ENCODE measurements around the gene CACYBP.

Gene CACYBP

DNA sequence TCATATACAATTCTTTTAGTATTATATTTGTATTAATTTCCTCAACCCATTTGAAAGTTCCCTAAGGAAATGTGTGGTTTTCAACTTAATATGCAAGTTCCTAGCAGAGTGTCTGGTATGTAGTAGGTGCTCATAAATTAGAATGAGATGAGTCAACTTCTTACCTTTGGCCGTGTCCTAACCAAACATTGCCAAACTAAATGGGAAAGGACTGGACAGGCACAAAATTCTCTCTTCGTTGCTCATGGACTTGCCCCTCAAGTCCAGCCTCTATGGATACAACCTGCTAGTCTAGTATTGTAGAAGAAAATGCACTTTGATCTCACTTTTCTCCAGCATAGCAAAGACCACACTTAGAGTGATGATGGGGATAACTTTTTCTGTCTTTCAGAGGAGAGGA, 35.0 kb downstream of the CACYBP start:
- no peak overlapping the region for H4K91ac ChIP-seq (ENCODE audit: low read length)
- H3K27ac ChIP-seq (ENCODE audit: low read length, poor library complexity, severe bottlenecking): no peak overlapping the region
- no peak overlapping the region for H2BK15ac ChIP-seq (ENCODE audit: low read depth, poor library complexity, severe bottlenecking)
- no peak overlapping the region for H2BK120ac ChIP-seq (ENCODE audit: low read depth, low read length)
- no peak overlapping the region for H3K14ac ChIP-seq (ENCODE audit: low read length in 2 of 2)
- H3K4me2 ChIP-seq (ENCODE audit: low read length, poor library complexity, severe bottlenecking): no peak overlapping the region
- no peak overlapping the region for H2AK5ac ChIP-seq (ENCODE audit: low read length, severe bottlenecking)
- no peak overlapping the region for H3K23ac ChIP-seq (ENCODE audit: low read length in 2 of 2)
- no peak overlapping the region for H4K8ac ChIP-seq (ENCODE audit: low read length)
- H3K79me1 ChIP-seq (replicated peaks; ENCODE audit: low read length, poor library complexity, severe bottlenecking): no peaks in the 10 kb centered on the region
- peaks cover 5 to 11% of the 10 kb centered on the region in 2 experiments for H3K27me3 ChIP-seq (ENCODE audit: control insufficient read depth in 1 of 2, insufficient read depth in 1 of 2, low read length in 2 of 2)
- DNase-seq: no peak
- H2AFZ ChIP-seq (ENCODE audit: low read depth, low read length): no peak overlapping the region
- H3K4me1 ChIP-seq (ENCODE audit: control insufficient read depth, insufficient read depth, low read depth, low read length): no peaks in the 10 kb centered on the region
- no peaks in the 10 kb centered on the region for H3K9me3 ChIP-seq (ENCODE audit: control insufficient read depth, low read length)
- no peak overlapping the region for H3K18ac ChIP-seq (ENCODE audit: low read depth in 1 of 2, low read length in 2 of 2)
- H3K4ac ChIP-seq (ENCODE audit: low read depth in 1 of 2, low read length in 2 of 2): no peak overlapping the region
- WGBS: 50% methylated on average over 1 of the region's 2 CpGs
- no peak overlapping the region for H3K9ac ChIP-seq (ENCODE audit: low read length)
- H2BK5ac ChIP-seq (ENCODE audit: low read depth, low read length, poor library complexity, severe bottlenecking): no peak overlapping the region
- H3K4me3 ChIP-seq (ENCODE audit: insufficient read depth in 1 of 2, low read depth in 1 of 2, low read length in 2 of 2): no peak overlapping the region
- no peak overlapping the region for H2BK12ac ChIP-seq (ENCODE audit: low read length in 2 of 2)
- no peaks in the 10 kb centered on the region for H3K36me3 ChIP-seq (ENCODE audit: control insufficient read depth in 1 of 2, insufficient read depth in 2 of 2, low read depth in 1 of 2, low read length in 2 of 2)

DNA sequence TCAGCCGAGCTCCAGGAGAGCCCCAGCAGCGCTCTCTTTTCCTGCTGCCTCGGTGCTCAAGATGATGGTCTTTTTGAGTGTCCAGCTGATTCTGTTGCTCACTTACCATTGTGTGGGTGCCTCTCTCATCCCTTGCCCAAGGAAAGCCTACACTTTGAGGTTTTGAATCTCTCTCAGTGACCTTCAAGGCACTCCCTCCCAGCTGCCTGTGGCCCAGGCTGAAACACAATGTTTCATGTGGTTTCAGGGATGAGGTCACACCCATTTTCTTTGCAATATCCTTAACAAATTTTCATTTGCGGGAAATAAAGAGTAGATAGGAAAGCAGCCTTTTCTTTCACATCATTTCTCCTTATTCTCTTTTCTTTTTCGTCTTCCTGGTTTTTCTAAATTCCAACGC, 36.1 kb downstream of the CACYBP start:
- 94% methylated on average over 3 of the region's 6 CpGs for WGBS
- no peak overlapping the region for H2BK120ac ChIP-seq (ENCODE audit: low read depth, low read length)
- no peak overlapping the region for H3K14ac ChIP-seq (ENCODE audit: low read length in 2 of 2)
- no peak overlapping the region for H2BK5ac ChIP-seq (ENCODE audit: low read depth, low read length, poor library complexity, severe bottlenecking)
- no peaks in the 10 kb centered on the region for H3K9me3 ChIP-seq (ENCODE audit: control insufficient read depth, low read length)
- no peaks in the 10 kb centered on the region for H3K79me1 ChIP-seq (replicated peaks; ENCODE audit: low read length, poor library complexity, severe bottlenecking)
- no peak overlapping the region for H3K4me3 ChIP-seq (ENCODE audit: insufficient read depth in 1 of 2, low read depth in 1 of 2, low read length in 2 of 2)
- H3K18ac ChIP-seq (ENCODE audit: low read depth in 1 of 2, low read length in 2 of 2): no peak overlapping the region
- H2BK12ac ChIP-seq (ENCODE audit: low read length in 2 of 2): no peak overlapping the region
- no peaks in the 10 kb centered on the region for H3K4me1 ChIP-seq (ENCODE audit: control insufficient read depth, insufficient read depth, low read depth, low read length)
- H3K36me3 ChIP-seq (ENCODE audit: control insufficient read depth in 1 of 2, insufficient read depth in 2 of 2, low read depth in 1 of 2, low read length in 2 of 2): no peaks in the 10 kb centered on the region
- no peak for DNase-seq
- no peak overlapping the region for H3K27ac ChIP-seq (ENCODE audit: low read length, poor library complexity, severe bottlenecking)
- H3K9ac ChIP-seq (ENCODE audit: low read length): no peak overlapping the region
- H2BK15ac ChIP-seq (ENCODE audit: low read depth, poor library complexity, severe bottlenecking): no peak overlapping the region
- H3K23ac ChIP-seq (ENCODE audit: low read length in 2 of 2): no peak overlapping the region
- no peak overlapping the region for H3K4me2 ChIP-seq (ENCODE audit: low read length, poor library complexity, severe bottlenecking)
- peaks cover 8 to 11% of the 10 kb centered on the region in 2 experiments for H3K27me3 ChIP-seq (ENCODE audit: control insufficient read depth in 1 of 2, insufficient read depth in 1 of 2, low read length in 2 of 2)
- no peak overlapping the region for H4K91ac ChIP-seq (ENCODE audit: low read length)
- H2AK5ac ChIP-seq (ENCODE audit: low read length, severe bottlenecking): no peak overlapping the region
- H4K8ac ChIP-seq (ENCODE audit: low read length): no peak overlapping the region
- no peak overlapping the region for H2AFZ ChIP-seq (ENCODE audit: low read depth, low read length)
- no peak overlapping the region for H3K4ac ChIP-seq (ENCODE audit: low read depth in 1 of 2, low read length in 2 of 2)

DNA sequence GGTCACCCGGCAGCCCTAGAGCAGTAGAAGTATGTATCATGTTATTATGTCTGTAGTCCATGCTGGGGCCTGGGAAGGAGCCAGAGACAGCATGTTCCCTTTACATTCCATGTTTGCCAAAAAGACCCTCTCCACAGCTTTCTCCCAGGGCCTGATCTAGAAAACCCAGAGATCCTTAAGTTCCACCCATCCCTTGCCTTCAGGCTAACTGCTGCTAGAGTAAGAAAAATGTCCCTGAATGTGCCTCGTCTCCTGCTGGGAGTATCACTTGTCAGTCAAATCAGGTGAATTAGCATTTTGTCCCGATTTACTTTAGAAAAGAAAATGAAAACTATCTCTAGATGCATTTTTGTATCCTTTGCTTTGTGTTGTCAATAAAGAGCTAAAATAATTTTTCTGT, 36.7 kb downstream of the CACYBP start:
- Histone ChIP-seq H3K27ac (ENCODE audit: low read length, poor library complexity, severe bottlenecking) (no peak overlapping the region), H3K14ac (ENCODE audit: low read length in 2 of 2) (no peak overlapping the region), H3K18ac (ENCODE audit: low read depth in 1 of 2, low read length in 2 of 2) (no peak overlapping the region), H3K9ac (ENCODE audit: low read length) (no peak overlapping the region), H3K4me3 (ENCODE audit: insufficient read depth in 1 of 2, low read depth in 1 of 2, low read length in 2 of 2) (no peak overlapping the region), H2BK12ac (ENCODE audit: low read length in 2 of 2) (no peak overlapping the region), H4K91ac (ENCODE audit: low read length) (no peak overlapping the region), H4K8ac (ENCODE audit: low read length) (no peak overlapping the region), H2BK5ac (ENCODE audit: low read depth, low read length, poor library complexity, severe bottlenecking) (no peak overlapping the region), H2AFZ (ENCODE audit: low read depth, low read length) (no peak overlapping the region), H3K4me1 (ENCODE audit: control insufficient read depth, insufficient read depth, low read depth, low read length) (no peaks in the 10 kb centered on the region), H3K23ac (ENCODE audit: low read length in 2 of 2) (no peak overlapping the region), H3K27me3 (ENCODE audit: control insufficient read depth in 1 of 2, insufficient read depth in 1 of 2, low read length in 2 of 2) (peaks cover 8 to 11% of the 10 kb centered on the region in 2 experiments), H3K4ac (ENCODE audit: low read depth in 1 of 2, low read length in 2 of 2) (no peak overlapping the region), H2BK120ac (ENCODE audit: low read depth, low read length) (no peak overlapping the region), H2AK5ac (ENCODE audit: low read length, severe bottlenecking) (no peak overlapping the region), H3K4me2 (ENCODE audit: low read length, poor library complexity, severe bottlenecking) (no peak overlapping the region), H3K36me3 (ENCODE audit: control insufficient read depth in 1 of 2, insufficient read depth in 2 of 2, low read depth in 1 of 2, low read length in 2 of 2) (no peaks in the 10 kb centered on the region), H3K79me1 (replicated peaks; ENCODE audit: low read length, poor library complexity, severe bottlenecking) (no peaks in the 10 kb centered on the region), H3K9me3 (ENCODE audit: control insufficient read depth, low read length) (no peaks in the 10 kb centered on the region), H2BK15ac (ENCODE audit: low read depth, poor library complexity, severe bottlenecking) (no peak overlapping the region)
- no peak for DNase-seq
- 100% methylated on average over 2 of the region's 3 CpGs for WGBS

DNA sequence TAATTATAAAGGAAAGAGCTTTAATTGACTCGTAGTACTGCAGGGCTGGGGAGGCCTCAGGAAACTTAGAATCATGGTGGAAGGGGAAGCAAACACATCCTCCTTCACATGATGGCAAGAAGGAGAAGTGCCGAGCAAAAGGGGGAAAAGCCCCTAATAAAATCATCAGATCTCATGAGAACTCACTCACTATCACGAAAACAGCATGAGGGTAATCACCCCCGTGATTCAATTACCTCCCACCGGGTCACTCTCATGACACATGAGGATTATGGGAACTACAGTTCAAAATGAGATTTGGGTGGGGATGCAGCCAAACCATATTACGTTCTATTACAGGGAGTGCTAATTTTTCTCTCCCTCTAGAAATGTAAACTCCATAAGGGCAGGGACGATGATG, 37.7 kb downstream of the CACYBP start:
- H3K36me3 ChIP-seq (ENCODE audit: control insufficient read depth in 1 of 2, insufficient read depth in 2 of 2, low read depth in 1 of 2, low read length in 2 of 2): no peaks in the 10 kb centered on the region
- no peak overlapping the region for H3K4me2 ChIP-seq (ENCODE audit: low read length, poor library complexity, severe bottlenecking)
- H2BK120ac ChIP-seq (ENCODE audit: low read depth, low read length): no peak overlapping the region
- H3K18ac ChIP-seq (ENCODE audit: low read depth in 1 of 2, low read length in 2 of 2): no peak overlapping the region
- no peaks in the 10 kb centered on the region for H3K4me1 ChIP-seq (ENCODE audit: control insufficient read depth, insufficient read depth, low read depth, low read length)
- no peak overlapping the region for H3K23ac ChIP-seq (ENCODE audit: low read length in 2 of 2)
- no peaks in the 10 kb centered on the region for H3K79me1 ChIP-seq (replicated peaks; ENCODE audit: low read length, poor library complexity, severe bottlenecking)
- 78% methylated on average over 4 of the region's 7 CpGs for WGBS
- peaks cover 8 to 11% of the 10 kb centered on the region in 2 experiments for H3K27me3 ChIP-seq (ENCODE audit: control insufficient read depth in 1 of 2, insufficient read depth in 1 of 2, low read length in 2 of 2)
- H3K4ac ChIP-seq (ENCODE audit: low read depth in 1 of 2, low read length in 2 of 2): no peak overlapping the region
- no peak overlapping the region for H3K27ac ChIP-seq (ENCODE audit: low read length, poor library complexity, severe bottlenecking)
- no peak overlapping the region for H3K4me3 ChIP-seq (ENCODE audit: insufficient read depth in 1 of 2, low read depth in 1 of 2, low read length in 2 of 2)
- no peak overlapping the region for H4K8ac ChIP-seq (ENCODE audit: low read length)
- DNase-seq: no peak
- H2AK5ac ChIP-seq (ENCODE audit: low read length, severe bottlenecking): no peak overlapping the region
- no peak overlapping the region for H3K9ac ChIP-seq (ENCODE audit: low read length)
- no peak overlapping the region for H4K91ac ChIP-seq (ENCODE audit: low read length)
- no peak overlapping the region for H2BK5ac ChIP-seq (ENCODE audit: low read depth, low read length, poor library complexity, severe bottlenecking)
- no peak overlapping the region for H2AFZ ChIP-seq (ENCODE audit: low read depth, low read length)
- H3K9me3 ChIP-seq (ENCODE audit: control insufficient read depth, low read length): no peaks in the 10 kb centered on the region
- H3K14ac ChIP-seq (ENCODE audit: low read length in 2 of 2): no peak overlapping the region
- H2BK15ac ChIP-seq (ENCODE audit: low read depth, poor library complexity, severe bottlenecking): no peak overlapping the region
- no peak overlapping the region for H2BK12ac ChIP-seq (ENCODE audit: low read length in 2 of 2)

Measured in mesenchymal stem cell (in vitro differentiated cells and primary cell).